T47D (cell line): ENCODE data around the gene TWF2.

Experiments
- DNase-seq, 2 experiments: peaks; one replicate each; pipeline versions ENCODE4 v3.0.0 to v3.0.0-alpha.2; 2011 to 2012; ENCODE audit warnings: low read depth in 1 of 2, low spot score in 1 of 2
- JUND ChIP-seq: IDR thresholded peaks from 2 replicates; pipeline ENCODE4 v1.6.1; 2012; ENCODE audit warnings: low read depth
- in situ Hi-C: cut with HindIII; loops from 2 replicates; pipeline ENCODE4 v1.10.0; 2016; ENCODE audit warnings: low sequenced_read_pairs, low pct_unique_long_range_greater_than_20kb

The TWF2 gene

GRCh38 chr3:52253314-52254304 lies 14.7 kb upstream of the TWF2 start:
- TF ChIP-seq JUND = no peak
- peak in 1 of 2 experiments; percentile 55 for DNase-seq
- in situ Hi-C loops = no loop called here

GRCh38 chr3:52250122-52250521 lies 11.2 kb upstream of the TWF2 start:
- in situ Hi-C loops = no loop called here
- DNase-seq = no peak
- no peak for TF ChIP-seq JUND

- in situ Hi-C loops = no loop called here
- DNase-seq = no peak
- TF ChIP-seq JUND = no peak
Measured at GRCh38 chr3:52249683-52250082, 10.7 kb upstream of the TWF2 start.

DNA sequence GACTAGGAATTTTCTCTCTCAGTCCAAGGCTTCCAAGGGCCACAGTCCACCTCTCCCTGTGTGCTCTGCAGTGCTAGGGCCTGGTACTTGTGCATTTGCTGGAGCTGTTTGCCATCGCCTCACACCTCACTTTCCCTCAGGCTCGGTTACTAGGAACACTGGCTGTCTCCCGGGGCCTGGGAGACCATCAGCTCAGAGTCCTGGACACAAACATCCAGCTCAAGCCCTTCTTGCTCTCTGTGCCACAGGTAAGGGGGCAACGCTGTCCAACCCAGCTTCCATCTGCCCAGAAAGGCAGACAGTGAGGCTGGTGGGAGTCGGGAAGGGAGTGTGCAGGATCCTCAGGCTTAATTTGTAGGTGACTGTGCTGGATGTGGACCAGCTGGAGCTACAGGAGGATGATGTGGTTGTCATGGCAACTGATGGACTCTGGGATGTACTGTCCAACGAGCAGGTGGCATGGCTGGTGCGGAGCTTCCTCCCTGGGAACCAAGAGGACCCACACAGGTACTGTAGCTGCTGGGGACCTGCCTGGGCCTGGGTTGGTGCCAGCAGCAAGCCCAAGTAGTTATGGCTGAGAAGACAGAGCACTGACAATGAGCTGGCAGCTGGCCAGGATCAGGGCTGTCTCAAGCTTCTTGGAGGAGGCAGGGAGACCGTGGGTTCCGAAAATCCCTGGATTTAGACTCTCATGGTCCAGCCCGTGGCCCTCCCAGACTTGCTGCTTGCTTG lies 10.0 kb upstream of the TWF2 start:
- no peak for TF ChIP-seq JUND
- no peak for DNase-seq
- in situ Hi-C loops = no loop called here

GRCh38 chr3:52248165-52248541 lies 9.2 kb upstream of the TWF2 start:
- in situ Hi-C loops = no loop called here
- TF ChIP-seq JUND = no peak
- DNase-seq = no peak

- in situ Hi-C loops = no loop called here
- TF ChIP-seq JUND = no peak
- no peak for DNase-seq
Measured at GRCh38 chr3:52247409-52248164, 8.6 kb upstream of the TWF2 start.

DNA sequence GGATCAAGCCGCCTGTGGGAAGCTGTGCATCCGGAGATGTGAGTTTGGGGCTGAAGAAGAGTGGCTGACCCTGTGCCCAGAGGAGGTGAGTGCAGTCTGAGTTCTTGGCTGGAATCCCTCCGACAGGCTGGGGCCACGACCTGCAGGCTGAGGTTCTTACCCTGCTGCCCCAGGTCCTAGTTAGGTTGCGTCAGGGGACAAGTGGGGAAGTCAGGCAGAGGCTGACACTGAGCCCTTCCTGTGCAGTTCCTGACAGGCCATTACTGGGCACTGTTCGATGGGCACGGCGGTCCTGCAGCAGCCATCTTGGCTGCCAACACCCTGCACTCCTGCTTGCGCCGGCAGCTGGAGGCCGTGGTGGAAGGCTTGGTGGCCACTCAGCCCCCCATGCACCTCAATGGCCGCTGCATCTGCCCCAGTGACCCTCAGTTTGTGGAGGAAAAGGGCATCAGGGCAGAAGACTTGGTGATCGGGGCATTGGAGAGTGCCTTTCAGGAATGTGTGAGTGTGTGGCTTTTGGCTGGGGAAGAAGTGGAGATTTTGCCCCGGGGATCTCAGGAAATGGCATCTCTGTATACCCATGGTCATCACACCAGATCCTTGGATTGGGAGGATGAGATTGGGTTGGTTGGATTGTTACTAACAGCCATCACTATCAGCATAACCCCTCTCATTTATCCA lies 7.9 kb upstream of the TWF2 start:
- in situ Hi-C loops = no loop called here
- no peak for TF ChIP-seq JUND
- no peak for DNase-seq

DNA sequence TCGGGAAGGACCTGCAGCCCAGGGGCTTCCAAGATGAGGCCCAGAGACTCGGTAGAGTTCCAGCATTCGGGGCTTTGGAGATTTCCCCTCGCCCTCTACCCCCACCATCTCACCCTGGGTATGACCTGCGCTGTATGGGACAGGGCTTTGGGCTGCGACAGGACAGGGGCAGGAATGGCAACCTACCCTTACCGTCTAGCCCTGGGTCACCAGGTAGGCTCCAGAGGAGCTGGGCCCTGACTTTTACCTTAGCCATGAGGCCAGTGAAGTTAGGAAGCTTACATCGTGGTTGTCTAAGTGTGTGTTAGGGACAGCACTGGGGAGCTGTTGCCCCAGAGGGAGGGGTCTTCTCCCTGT lies 7.3 kb upstream of the TWF2 start:
- in situ Hi-C loops = no loop called here
- DNase-seq = no peak
- no peak for TF ChIP-seq JUND

DNA sequence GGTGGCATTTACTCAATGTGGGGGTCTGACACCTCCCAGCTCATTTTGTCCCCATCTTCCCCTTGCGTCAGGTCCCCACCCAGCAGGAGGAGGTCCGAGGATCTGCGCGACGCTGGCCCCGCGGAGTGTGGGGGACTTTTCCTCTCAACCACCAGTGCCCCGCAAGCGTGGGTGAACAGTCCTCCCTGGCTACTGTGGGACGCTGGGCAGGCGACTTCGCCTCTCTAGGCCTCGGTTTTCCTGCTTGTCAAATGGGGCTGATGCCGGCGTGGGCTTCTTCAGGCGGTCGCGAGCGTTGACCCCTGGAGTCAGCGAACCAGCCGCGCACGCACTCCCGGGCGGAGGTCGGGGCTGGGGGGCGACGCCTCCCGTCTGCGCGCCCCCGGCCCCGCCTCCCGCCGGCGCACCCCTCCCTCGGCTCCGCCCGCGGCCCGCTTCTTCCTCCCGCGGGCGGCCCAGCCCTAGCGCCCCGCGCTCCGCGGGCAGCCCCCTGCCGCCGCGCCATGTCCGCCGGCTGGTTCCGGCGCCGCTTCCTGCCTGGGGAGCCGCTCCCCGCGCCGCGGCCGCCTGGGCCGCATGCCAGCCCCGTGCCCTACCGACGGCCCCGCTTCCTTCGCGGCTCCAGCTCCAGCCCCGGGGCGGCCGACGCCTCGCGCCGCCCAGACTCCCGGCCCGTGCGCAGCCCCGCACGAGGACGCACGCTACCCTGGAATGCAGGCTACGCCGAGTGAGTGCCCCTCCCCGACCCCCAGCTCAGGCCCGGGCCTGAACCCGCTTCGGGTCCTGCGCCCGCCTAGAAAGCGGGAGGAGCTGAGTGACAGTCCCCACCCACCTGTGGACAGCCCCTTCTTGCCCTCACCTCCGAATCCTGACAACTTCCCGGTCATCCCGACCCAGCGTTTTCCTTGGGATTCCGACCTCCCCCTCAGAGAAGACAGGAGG lies 6.6 kb upstream of the TWF2 start, which contains the start of gene PPM1M:
TSS of gene PPM1M (plus strand) at position 438 of the 942 bp plus-strand sequence. CDS start at position 504, 66 bp downstream.
- in situ Hi-C loops = no loop called here
- no peak for TF ChIP-seq JUND
- peak; percentile 58 to 70 for DNase-seq

GRCh38 chr3:52243791-52244628 lies 5.1 kb upstream of the TWF2 start:
- in situ Hi-C loops = no loop called here
- peak in 1 of 2 experiments; percentile 51 for DNase-seq

DNA sequence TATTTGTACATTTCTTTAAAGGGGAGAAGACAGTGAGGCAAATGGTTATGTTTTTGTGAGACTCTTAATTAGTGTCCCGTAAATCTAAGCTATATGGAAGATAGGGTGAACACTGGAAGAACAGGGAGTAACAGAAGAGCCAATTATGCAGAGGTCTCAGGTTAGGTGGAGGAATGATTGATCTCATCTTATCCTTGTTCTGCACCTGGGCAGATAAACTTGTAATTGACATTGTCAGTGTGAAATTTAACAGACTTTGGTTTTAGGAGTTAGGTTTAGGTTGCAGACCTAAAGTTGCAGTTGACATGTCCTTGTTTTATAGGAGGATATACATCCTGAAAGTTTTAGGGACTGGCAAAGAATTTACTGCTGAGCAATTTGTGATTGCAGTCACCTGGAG lies 3.1 kb upstream of the TWF2 start:
- TF ChIP-seq JUND = no peak
- in situ Hi-C loops = no loop called here
- no peak for DNase-seq

More at GRCh38 chr3:52243791-52244628, 5.1 kb upstream of the TWF2 start:
- TF ChIP-seq JUND = no peak
